GM12878 (cell line): ENCODE data around the gene AP2A2. TPM values are rescaled to one million over a fixed set of nuclear protein-coding genes. Genes with fewer than 3 reads are reported as not detected.
A peak's percentile ranks its signal among the peaks of the same experiment; 100 is the strongest.

ENCODE experiments used
- ATAC-seq: fragments of 200-7000 bp; cut with Tn5 transposase; 3 replicates; pipeline ENCODE4 v1.9.1; 2020; ENCODE audit warnings: mild to moderate bottlenecking, moderate library complexity
- BruUV-seq: library from RNA; stranded (reverse); fragments of 400-500 nt; replicated peaks from 2 replicates; lab custom pipeline; 2021; lab: Mats Ljungman, UMichigan
- CTCF ChIA-PET: fragments of 300-600 bp; sonication (Branson Sonifier 250); formaldehyde crosslinking; extraction: SDS; loops from one replicate; lab custom pipeline; 2021; ENCODE audit warnings: inconsistent platforms; lab: Yijun Ruan, JAX
- POLR2A ChIA-PET: fragments of 350-600 bp; formaldehyde crosslinking; extraction: SDS; loops from one replicate; lab custom pipeline; 2021; ENCODE audit warnings: inconsistent platforms; lab: Charles Lee
- RAD21 ChIA-PET: fragments of 300-600 bp; sonication (Branson Sonifier 250); formaldehyde crosslinking; loops from one replicate; lab custom pipeline; 2023; ENCODE audit warnings: antibody characterized with exemption; ENCODE audit not compliant: unreplicated experiment; lab: Charles Lee
- SMC1A ChIA-PET: fragments of 300-600 bp; sonication (Branson Sonifier 250); formaldehyde crosslinking; loops from one replicate; lab custom pipeline; 2023; ENCODE audit not compliant: unreplicated experiment, uncharacterized antibody; lab: Charles Lee
- DNase-seq: peaks from one replicate; pipeline ENCODE4 v3.0.0-alpha.2; 2011; ENCODE audit warnings: low read depth, low spot score
- FAIRE-seq: peaks from 3 replicates; lab custom pipeline; 2011; peaks lifted over from hg19 to GRCh38; lab: Jason Lieb, UNC
- H2AFZ ChIP-seq: 2 replicates; pipeline ENCODE4 v1.6.0; 2011; ENCODE audit warnings: low read depth, low read length, control low read depth; ENCODE audit not compliant: control insufficient read depth
- H3K27ac ChIP-seq: 2 replicates; pipeline ENCODE4 v1.5.1; 2011; ENCODE audit warnings: control low read depth; ENCODE audit not compliant: control insufficient read depth, insufficient read depth
- H3K27me3 ChIP-seq, 2 experiments: replicated peaks in 1 of 2; 2 replicates each; pipeline versions ENCODE4 v1.6.0 to v1.6.1; 2011; ENCODE audit warnings: low read length in 1 of 2; ENCODE audit not compliant: control insufficient read depth in 2 of 2, insufficient read depth in 2 of 2
- H3K36me3 ChIP-seq, 2 experiments: 2 replicates each; pipeline ENCODE4 v1.5.1; 2011; ENCODE audit warnings: low read length in 1 of 2; ENCODE audit not compliant: control insufficient read depth in 2 of 2, insufficient read depth in 2 of 2
- H3K4me1 ChIP-seq: 2 replicates; pipeline ENCODE4 v1.6.1; 2011; ENCODE audit warnings: mild to moderate bottlenecking, low read length, moderate library complexity, mixed read lengths; ENCODE audit not compliant: control insufficient read depth, insufficient read depth
- H3K4me2 ChIP-seq: 2 replicates; pipeline ENCODE4 v1.6.0; 2011; ENCODE audit warnings: control low read depth; ENCODE audit not compliant: control insufficient read depth, insufficient read depth
- H3K4me3 ChIP-seq: fragments of 200-600 bp; sonication (generic); 2 replicates; pipeline ENCODE4 v1.5.1; 2016
- H3K79me2 ChIP-seq: 2 replicates; pipeline ENCODE4 v1.6.0; 2011; ENCODE audit warnings: low read length; ENCODE audit not compliant: control insufficient read depth, insufficient read depth
- H3K9ac ChIP-seq: 2 replicates; pipeline ENCODE4 v1.8.0; 2011; ENCODE audit warnings: low read length, control low read depth, mixed read lengths; ENCODE audit not compliant: control insufficient read depth, insufficient read depth
- H3K9me3 ChIP-seq: replicated peaks from 3 replicates; pipeline ENCODE4 v1.5.1; 2011; ENCODE audit warnings: mild to moderate bottlenecking, low read length; ENCODE audit not compliant: control insufficient read depth, insufficient read depth
- H4K20me1 ChIP-seq: 2 replicates; pipeline ENCODE4 v1.6.0; 2011; ENCODE audit not compliant: control insufficient read depth, insufficient read depth
- BHLHE40 ChIP-seq, 2 experiments: fragments of 450-650 bp in 1 of 2; IDR thresholded peaks; 2 replicates each; pipeline ENCODE4 v1.6.1; 2011 to 2017; ENCODE audit warnings: low read depth in 2 of 2, borderline replicate concordance in 1 of 2, improper control_type of control experiment in 1 of 2, low read length in 1 of 2, mild to moderate bottlenecking in 1 of 2
- BRCA1 ChIP-seq: IDR thresholded peaks from 2 replicates; pipeline ENCODE4 v1.6.1; 2011; ENCODE audit warnings: low read depth, low read length, improper control_type of control experiment
- EED ChIP-seq: sonication (generic); IDR thresholded peaks from 2 replicates; pipeline ENCODE4 v1.6.1; 2016; ENCODE audit warnings: antibody characterized with exemption, low read depth
- GATAD2B ChIP-seq: fragments of 450-650 bp; conservative IDR thresholded peaks from 2 replicates; pipeline ENCODE4 v1.6.1; 2017; ENCODE audit warnings: low read depth, mild to moderate bottlenecking, moderate library complexity
- HDGF ChIP-seq: fragments of 450-650 bp; IDR thresholded peaks from 2 replicates; pipeline ENCODE4 v1.6.1; 2016; ENCODE audit warnings: antibody characterized with exemption
- IKZF1 ChIP-seq: fragments of 450-650 bp; conservative IDR thresholded peaks from 2 replicates; pipeline ENCODE4 v1.6.1; 2017; ENCODE audit warnings: antibody characterized with exemption, mild to moderate bottlenecking
- IRF3 ChIP-seq: fragments of 450-650 bp; IDR thresholded peaks from 2 replicates; pipeline ENCODE4 v1.6.1; 2014; ENCODE audit warnings: mild to moderate bottlenecking
- KLF5 ChIP-seq: fragments of 450-650 bp; IDR thresholded peaks from 2 replicates; pipeline ENCODE4 v1.6.1; 2014; ENCODE audit warnings: mild to moderate bottlenecking; ENCODE audit not compliant: partially characterized antibody
- RBBP5 ChIP-seq: fragments of 200-600 bp; sonication (generic); conservative IDR thresholded peaks from 2 replicates; pipeline ENCODE4 v1.6.1; 2016
- RUNX3 ChIP-seq: IDR thresholded peaks from 2 replicates; pipeline ENCODE4 v1.6.1; 2012; ENCODE audit warnings: low read length, inconsistent platforms
- SP1 ChIP-seq: IDR thresholded peaks from one replicate; pipeline ENCODE4 v1.6.1; 2011; ENCODE audit warnings: low read depth, low read length
- SREBF1 ChIP-seq: IDR thresholded peaks from 2 replicates; pipeline ENCODE4 v1.6.1; 2012; ENCODE audit warnings: mild to moderate bottlenecking, low read length
- TBL1XR1 ChIP-seq: IDR thresholded peaks from 2 replicates; pipeline ENCODE4 v1.6.1; 2012; ENCODE audit warnings: low read depth, low read length, improper control_type of control experiment
- WRNIP1 ChIP-seq: IDR thresholded peaks from 2 replicates; pipeline ENCODE4 v1.6.1; 2011; ENCODE audit warnings: low read depth, low read length, improper control_type of control experiment, borderline replicate concordance
- WGBS: methylation state at CpG from one replicate; pipeline ENCODE4 v1.1.6; 2016; ENCODE audit warnings: low lambda C conversion rate; ENCODE audit not compliant: insufficient replicate concordance, insufficient coverage; ENCODE audit errors: missing lambda C conversion rate; 5-methylcytosine and 5-hydroxymethylcytosine counted together
- in situ Hi-C: fragments of 300-500 bp; cut with MboI; formaldehyde crosslinking; loops from 9 replicates; pipeline ENCODE4 v1.14.3; 2018; ENCODE audit warnings: mixed read lengths
- intact Hi-C: fragments of 100-400 bp; cut with micrococcal nuclease; formaldehyde crosslinking; loops from one replicate; pipeline ENCODE4 v1.14.2; 2022; ENCODE audit not compliant: unreplicated experiment
- polyA plus RNA-seq, 11 experiments: library from polyadenylated mRNA; depleted of rRNA in 4 of 11; unstranded in 6 of 11; stranded (reverse) in 5 of 11; fragments of >200 nt; fragmentation: Nextera tagmentation in 4 of 11; fragmentation: Illumina TruSeq in 1 of 11; extraction: Ambion mirVana in 4 of 11; extraction: Trizol in 1 of 11; gene quantifications; 1 replicate in 1 of 11; 2 replicates in 10 of 11; pipeline versions ENCODE4 v1.2.1 to v1.2.3, GENCODE V29; 2011 to 2016; ENCODE audit warnings: inconsistent platforms in 2 of 11, missing spikeins in 2 of 11, low read depth in 1 of 11
- total RNA-seq, 4 experiments: library from RNA; depleted of rRNA in 3 of 4; stranded (reverse); fragments of >200 nt in 3 of 4; fragmentation: Illumina TruSeq in 1 of 4; extraction: Trizol in 1 of 4; gene quantifications; 2 replicates each; pipeline versions ENCODE4 v1.2.1 to v1.2.3, GENCODE V29; 2013 to 2021
- TF ChIP-seq, protein P1 (sequence below): fragments of 450-650 bp; formaldehyde crosslinking; IDR thresholded peaks from 2 replicates; pipeline ENCODE4 v1.5.0; 2022; ENCODE audit warnings: mild to moderate bottlenecking, missing genetic modification characterization
- TF ChIP-seq, protein P2 (sequence below): fragments of 450-650 bp; IDR thresholded peaks from 2 replicates; pipeline ENCODE4 v1.6.1; 2016; ENCODE audit warnings: mild to moderate bottlenecking
- TF ChIP-seq, protein P3 (sequence below): fragments of 450-650 bp; IDR thresholded peaks from 2 replicates; pipeline ENCODE4 v1.6.1; 2017; ENCODE audit warnings: antibody characterized with exemption, mild to moderate bottlenecking, moderate library complexity

Gene AP2A2
- total and polyA plus RNA-seq, 10 of the 15 experiments (the other 5 are each of a cell fraction or from before 2014, with no cell fraction given) = 0.58 to 48.8 (median 18.2) TPM

DNA sequence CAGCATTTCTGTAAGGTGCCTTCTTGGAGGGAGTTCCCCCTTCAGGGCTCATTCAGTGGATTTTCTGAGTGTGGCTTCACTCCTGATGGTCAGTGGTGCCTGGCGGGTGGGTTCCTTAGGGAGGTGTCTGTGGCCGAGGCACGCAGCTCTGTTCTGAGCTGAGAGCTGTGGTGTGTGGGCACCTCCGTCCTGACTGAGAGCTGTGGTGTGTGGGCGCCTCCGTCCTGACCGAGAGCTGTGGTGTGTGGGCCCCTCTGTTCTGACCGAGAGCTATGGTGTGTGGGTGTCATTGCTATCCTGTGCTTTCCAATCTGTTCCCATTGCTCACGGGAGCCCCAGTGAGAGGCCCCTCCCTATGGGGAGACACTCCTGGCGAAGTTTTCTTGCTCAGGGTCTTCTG is 71.0 kb downstream of the AP2A2 start:
- peaks cover 7 to 20% of the 10 kb centered on the region in 2 experiments; a peak in 3 of 4 replicates for H3K36me3 ChIP-seq
- H2AFZ ChIP-seq = no peak overlapping the region
- no peaks in the 10 kb centered on the region for H3K9me3 ChIP-seq
- ChIA-PET RAD21 (no interaction called here), POLR2A (interaction anchor here (0.5 kb wide), 2 partner anchors 69 to 140 kb away, joined by 4 to 7 read pairs; no protein-coding TSS in a partner anchor), SMC1A (no interaction called here), CTCF (no interaction called here)
- H3K4me2 ChIP-seq = 0 out of 2 replicates have a peak overlapping the region, but pooled peaks have one; percentile 30
- no peaks in the 10 kb centered on the region for H4K20me1 ChIP-seq
- H3K79me2 ChIP-seq = no peaks in the 10 kb centered on the region
- in situ Hi-C loops = no loop called here
- ATAC-seq (peak; percentile 78), DNase-seq (no peak), FAIRE-seq (no peak)
- no peaks in the 10 kb centered on the region for H3K27me3 ChIP-seq
- no peak overlapping the region for H3K9ac ChIP-seq
- peak overlapping the region; percentile 46 for H3K27ac ChIP-seq
- no peak overlapping the region for H3K4me3 ChIP-seq
- peaks cover 19% of the 10 kb centered on the region for H3K4me1 ChIP-seq
- WGBS = 39% methylated on average over 10 of the region's 10 CpGs
- BruUV-seq = no TSS peak
- intact Hi-C loops = no loop called here
- no peak for TF ChIP-seq HDGF
- no peak for TF ChIP-seq RBBP5
- peak; percentile 25; the same call in 1 of the 2 replicates for TF ChIP-seq EED
- TF ChIP-seq, protein P1, sequence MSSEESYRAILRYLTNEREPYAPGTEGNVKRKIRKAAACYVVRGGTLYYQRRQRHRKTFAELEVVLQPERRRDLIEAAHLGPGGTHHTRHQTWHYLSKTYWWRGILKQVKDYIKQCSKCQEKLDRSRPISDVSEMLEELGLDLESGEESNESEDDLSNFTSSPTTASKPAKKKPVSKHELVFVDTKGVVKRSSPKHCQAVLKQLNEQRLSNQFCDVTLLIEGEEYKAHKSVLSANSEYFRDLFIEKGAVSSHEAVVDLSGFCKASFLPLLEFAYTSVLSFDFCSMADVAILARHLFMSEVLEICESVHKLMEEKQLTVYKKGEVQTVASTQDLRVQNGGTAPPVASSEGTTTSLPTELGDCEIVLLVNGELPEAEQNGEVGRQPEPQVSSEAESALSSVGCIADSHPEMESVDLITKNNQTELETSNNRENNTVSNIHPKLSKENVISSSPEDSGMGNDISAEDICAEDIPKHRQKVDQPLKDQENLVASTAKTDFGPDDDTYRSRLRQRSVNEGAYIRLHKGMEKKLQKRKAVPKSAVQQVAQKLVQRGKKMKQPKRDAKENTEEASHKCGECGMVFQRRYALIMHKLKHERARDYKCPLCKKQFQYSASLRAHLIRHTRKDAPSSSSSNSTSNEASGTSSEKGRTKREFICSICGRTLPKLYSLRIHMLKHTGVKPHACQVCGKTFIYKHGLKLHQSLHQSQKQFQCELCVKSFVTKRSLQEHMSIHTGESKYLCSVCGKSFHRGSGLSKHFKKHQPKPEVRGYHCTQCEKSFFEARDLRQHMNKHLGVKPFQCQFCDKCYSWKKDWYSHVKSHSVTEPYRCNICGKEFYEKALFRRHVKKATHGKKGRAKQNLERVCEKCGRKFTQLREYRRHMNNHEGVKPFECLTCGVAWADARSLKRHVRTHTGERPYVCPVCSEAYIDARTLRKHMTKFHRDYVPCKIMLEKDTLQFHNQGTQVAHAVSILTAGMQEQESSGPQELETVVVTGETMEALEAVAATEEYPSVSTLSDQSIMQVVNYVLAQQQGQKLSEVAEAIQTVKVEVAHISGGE (CRISPR knock-in tag) = no peak
- TF ChIP-seq KLF5 = no peak
- TF ChIP-seq WRNIP1 = no peak
- TF ChIP-seq RUNX3 = peak; percentile 73
- TF ChIP-seq, protein P2, sequence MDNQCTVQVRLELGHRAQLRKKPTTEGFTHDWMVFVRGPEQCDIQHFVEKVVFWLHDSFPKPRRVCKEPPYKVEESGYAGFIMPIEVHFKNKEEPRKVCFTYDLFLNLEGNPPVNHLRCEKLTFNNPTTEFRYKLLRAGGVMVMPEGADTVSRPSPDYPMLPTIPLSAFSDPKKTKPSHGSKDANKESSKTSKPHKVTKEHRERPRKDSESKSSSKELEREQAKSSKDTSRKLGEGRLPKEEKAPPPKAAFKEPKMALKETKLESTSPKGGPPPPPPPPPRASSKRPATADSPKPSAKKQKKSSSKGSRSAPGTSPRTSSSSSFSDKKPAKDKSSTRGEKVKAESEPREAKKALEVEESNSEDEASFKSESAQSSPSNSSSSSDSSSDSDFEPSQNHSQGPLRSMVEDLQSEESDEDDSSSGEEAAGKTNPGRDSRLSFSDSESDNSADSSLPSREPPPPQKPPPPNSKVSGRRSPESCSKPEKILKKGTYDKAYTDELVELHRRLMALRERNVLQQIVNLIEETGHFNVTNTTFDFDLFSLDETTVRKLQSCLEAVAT = no peak
- TF ChIP-seq TBL1XR1 = no peak; the same call in 1 of the 2 replicates
- no peak for TF ChIP-seq BRCA1
- no peak for TF ChIP-seq SREBF1
- TF ChIP-seq, protein P3, sequence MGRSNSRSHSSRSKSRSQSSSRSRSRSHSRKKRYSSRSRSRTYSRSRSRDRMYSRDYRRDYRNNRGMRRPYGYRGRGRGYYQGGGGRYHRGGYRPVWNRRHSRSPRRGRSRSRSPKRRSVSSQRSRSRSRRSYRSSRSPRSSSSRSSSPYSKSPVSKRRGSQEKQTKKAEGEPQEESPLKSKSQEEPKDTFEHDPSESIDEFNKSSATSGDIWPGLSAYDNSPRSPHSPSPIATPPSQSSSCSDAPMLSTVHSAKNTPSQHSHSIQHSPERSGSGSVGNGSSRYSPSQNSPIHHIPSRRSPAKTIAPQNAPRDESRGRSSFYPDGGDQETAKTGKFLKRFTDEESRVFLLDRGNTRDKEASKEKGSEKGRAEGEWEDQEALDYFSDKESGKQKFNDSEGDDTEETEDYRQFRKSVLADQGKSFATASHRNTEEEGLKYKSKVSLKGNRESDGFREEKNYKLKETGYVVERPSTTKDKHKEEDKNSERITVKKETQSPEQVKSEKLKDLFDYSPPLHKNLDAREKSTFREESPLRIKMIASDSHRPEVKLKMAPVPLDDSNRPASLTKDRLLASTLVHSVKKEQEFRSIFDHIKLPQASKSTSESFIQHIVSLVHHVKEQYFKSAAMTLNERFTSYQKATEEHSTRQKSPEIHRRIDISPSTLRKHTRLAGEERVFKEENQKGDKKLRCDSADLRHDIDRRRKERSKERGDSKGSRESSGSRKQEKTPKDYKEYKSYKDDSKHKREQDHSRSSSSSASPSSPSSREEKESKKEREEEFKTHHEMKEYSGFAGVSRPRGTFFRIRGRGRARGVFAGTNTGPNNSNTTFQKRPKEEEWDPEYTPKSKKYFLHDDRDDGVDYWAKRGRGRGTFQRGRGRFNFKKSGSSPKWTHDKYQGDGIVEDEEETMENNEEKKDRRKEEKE = no peak
- peak; percentile 75 for TF ChIP-seq IKZF1
- TF ChIP-seq SP1 = peak; percentile 20
- 0 out of 2 replicates have a peak, but pooled peaks have one; percentile 39 for TF ChIP-seq GATAD2B
- peak in 1 of 2 experiments; percentile 54; a peak in 2 of 4 replicates for TF ChIP-seq BHLHE40 (IDR thresholded peaks at IDR 0.05; ENCODE audit: borderline replicate concordance in 1 of 2, low read depth in 2 of 2, low read length in 1 of 2)
- no peak for TF ChIP-seq IRF3
